ENCODE data around the gene PPP1R14B.

Gene PPP1R14B

DNA sequence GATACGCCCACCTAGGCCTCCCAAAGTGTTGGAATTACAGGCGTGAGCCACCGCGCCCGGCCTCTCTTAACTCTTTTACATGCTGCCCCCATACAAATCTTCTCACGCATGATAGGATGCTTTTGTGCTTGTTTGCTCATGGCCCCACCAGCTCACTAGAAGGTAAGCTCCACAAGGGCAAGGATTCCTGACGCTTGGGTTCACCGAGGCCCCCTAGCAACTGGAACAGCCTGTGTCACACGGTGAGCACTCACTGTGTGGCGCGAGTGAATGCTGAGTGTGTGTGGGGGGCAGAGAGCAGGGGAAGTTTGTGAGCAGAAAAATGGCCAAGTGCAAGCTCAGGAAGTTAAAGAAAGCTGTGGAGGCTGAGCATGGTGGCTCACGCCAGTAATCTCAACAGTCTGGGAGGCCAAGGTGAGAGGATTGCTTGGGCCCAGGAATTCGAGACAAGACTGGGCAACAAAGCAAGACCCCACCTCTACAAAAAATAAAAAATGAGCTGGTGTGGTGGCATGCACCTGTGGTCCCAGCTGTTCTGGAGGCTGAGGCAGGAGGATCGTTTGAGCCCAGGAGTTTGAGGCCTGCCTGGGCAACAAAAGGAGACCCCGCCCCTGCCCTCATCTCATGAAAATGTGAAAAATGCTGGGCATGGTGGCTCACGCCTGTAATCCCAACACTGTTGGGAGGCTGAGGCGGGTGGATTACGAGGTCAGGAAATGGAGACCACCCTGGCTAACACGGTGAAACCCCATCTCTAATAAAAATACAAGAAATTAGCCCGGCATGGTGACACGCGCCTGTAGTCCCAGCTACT is 35.4 kb upstream of the PPP1R14B start:
- no peak for FAIRE-seq

DNA sequence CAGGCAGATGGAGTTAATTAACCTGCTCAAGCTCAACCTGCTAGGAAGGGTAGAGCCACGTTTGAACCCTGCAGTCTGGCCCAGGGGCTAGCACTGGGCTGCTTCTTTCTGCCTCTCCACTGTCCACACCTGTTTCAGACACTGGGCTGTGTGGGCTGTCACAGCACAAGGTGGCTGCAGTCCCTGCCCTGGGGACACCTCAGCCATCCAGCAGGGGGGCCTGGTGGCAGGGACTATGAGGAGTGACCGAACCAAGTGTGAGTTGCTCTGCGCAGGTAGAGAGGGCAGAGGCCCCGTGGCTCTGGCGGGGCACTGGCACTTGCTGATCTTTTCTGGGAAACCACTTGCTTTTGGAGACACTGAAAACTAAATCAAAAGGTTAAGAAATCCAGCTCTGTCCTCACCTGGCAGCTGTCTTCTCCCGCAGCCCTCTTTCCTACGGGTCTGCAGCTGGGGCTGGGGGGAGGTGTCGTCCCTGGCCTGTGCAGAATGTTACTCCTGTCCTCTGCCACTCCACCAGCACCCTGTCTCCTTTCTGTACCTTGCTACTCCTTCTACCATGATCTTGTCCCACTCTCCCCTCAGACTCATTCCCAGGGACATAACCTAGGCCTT is 31.9 kb upstream of the PPP1R14B start:
- FAIRE-seq, result no peak

GRCh38 chr11:64276653-64277431 is 30.1 kb upstream of the PPP1R14B start:
- no peak for FAIRE-seq

DNA sequence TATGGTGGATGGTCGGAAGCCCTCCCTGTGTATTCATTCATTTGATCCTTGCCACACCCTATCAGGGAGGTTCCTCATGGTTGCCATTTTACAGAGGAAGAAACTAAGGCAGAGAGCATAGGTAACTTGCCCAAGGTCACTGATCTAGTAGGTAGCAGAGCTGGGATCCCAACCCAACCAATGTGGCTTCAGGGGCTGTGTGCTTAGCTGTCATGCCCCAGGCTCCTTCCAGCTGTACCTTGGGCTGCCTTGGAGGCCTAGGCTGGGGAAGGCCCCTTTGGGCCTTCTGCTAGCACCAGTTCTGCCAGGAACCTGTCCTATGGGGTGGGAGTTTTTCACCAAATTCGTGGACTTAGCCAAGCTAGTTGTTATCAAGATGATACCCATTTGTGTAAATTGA is 29.1 kb upstream of the PPP1R14B start:
- no peak for FAIRE-seq

DNA sequence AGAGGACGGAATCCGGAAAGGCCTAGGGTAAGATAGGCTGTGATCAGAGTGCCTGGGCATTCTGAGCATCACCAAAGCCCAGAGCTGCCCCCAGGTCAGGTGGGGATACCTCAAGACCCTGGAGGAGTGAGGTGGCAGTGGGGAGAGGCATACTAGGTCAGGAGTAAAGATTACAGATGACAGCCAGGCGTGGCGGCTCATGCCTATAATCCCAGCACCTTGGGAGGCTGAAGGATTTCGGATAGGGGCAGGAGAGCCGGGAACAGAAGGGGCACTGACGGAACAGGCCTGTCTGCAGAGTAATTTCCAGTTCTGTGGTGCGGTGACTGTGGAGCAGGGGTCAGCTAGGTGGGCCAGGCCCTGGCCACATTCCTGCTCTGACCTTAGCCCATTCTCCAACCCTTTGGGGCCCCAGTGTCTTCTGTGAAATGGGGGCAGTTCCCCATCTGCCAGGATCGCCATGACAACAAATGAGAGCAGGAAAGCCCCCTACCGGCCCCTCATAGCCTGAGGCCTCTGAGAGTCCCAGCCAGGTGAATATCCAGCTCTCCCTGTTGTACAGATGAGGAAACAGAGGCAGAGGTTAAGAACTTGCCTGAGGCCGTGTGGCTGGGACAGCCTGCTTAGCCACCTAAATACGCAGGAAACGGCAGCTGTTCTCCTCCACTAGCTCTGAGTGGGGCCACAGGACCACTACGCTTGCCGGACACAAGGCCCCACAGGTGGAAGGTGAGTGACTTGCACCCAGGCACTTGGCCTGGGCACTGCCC is 28.5 kb upstream of the PPP1R14B start:
- no peak for FAIRE-seq

DNA sequence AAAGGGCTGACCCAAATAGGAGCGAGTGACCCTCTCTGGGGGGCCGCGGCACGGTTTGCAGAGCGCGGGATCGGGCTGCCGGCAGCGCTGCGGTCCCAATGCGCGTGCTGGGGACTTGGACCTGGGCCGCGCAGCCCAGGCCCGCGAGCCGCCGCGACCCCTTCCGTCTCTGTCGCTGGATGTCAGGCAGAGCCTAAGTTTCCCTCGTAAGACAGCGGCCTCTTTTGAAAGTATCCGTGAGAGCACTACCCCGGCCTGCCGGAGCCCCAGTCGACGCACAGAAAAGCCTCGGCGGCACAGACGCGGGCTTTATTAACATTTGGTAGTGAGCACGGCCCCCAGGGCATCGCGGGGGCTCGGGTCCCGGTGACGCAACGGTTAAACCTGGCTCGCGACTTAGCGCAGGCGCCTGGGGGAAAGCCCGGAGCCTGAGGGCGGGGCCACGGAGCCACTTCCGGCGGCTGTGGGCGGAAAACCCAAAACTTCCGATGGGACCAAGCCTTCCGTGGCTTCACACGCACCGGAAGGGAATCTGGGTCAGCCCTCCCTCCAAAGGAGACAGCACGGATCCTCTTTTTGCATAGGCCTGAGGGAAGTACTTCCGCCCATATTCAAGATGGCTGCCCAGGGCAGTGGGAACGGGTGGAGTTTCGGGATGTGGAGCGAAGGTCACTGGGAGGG is 22.9 kb upstream of the PPP1R14B start:
- FAIRE-seq, result peak; percentile 98

DNA sequence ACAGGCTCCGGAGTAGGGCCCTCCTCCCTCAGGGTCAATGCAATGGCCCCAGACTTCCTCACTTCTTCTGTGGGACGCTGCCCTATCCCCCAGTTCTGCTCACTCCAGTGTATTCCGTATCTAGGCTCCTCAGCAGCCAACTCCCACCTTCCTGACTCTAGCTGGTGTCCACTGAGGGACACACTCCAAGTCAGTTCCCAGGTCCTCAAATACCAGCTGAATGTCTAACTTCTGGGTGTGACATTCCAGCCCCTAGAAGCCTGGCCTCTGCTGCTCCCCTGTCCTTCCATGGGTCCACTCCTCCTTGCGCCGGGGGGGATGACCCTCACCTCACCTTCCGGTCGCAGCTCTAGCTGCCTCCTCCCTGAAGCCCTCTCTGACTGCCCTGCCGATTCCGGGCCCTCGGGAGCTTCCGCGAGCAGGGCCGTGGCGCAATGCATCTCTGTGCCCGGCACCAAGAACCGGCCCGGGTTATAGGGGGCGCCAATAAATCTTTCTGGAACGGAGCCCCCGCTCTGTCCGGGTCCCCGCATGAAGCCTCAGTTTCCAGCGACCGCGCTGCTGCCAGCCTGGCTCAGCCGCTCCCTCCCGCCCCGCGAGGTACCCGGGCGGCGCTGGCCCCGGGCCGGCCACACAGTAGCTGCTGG is 22.3 kb upstream of the PPP1R14B start:
- no peak for FAIRE-seq

DNA sequence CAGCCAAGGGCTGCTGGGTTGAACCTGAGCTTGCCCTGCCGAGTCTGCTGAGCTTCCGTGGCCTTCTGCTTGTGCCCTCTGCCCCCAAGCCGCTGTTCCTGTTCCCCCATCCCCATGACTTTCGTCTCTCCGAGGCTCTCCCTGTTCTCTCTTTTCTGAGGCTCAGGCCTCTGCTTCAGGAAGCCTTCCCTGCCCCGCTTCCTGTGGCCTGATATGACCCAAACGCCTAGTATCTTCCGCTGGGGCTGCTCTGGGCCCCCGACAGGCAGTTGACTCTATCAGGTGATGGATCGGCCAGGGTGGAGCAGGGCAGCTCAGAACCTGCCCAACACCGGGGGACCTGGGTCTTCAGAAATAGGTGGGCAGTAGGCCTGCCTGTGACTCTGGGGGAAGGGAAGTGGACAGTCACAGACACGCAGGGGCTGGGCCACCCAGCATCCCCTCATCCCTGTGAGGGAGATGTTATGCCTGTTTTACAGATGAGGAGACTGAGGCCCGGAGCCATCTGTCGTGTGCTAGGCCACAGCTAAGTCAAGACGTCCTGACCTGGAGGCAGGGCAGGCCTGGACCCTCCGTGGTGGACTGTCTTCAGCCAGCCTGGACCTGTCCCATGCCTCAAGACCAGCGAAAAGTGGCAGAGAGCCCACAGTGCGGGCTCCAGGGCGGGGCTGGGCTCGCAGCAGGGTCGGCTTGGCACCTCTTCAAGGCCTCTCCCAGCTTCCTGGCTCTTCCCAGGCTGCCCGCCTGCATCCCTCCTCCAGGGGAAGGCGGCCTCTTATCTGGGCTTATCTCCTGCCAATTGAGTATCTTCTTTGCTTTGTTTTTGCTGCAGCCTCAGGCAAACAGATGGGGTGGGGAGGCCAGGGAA is 21.5 kb upstream of the PPP1R14B start:
- FAIRE-seq, result no peak

- no peak for FAIRE-seq
Observed at GRCh38 chr11:64267207-64267945, 20.6 kb upstream of the PPP1R14B start.

- no peak for FAIRE-seq
Observed at GRCh38 chr11:64266339-64266738, 19.6 kb upstream of the PPP1R14B start.

GRCh38 chr11:64265176-64266160 is 18.7 kb upstream of the PPP1R14B start:
- no peak for FAIRE-seq

- FAIRE-seq, result no peak
Observed at GRCh38 chr11:64264371-64264852, 17.7 kb upstream of the PPP1R14B start.

GRCh38 chr11:64263947-64264317 is 17.2 kb upstream of the PPP1R14B start:
- no peak for FAIRE-seq

- FAIRE-seq, result no peak
Observed at GRCh38 chr11:64263021-64263946, 16.5 kb upstream of the PPP1R14B start.

GRCh38 chr11:64262271-64263002 is 15.7 kb upstream of the PPP1R14B start:
- no peak for FAIRE-seq

DNA sequence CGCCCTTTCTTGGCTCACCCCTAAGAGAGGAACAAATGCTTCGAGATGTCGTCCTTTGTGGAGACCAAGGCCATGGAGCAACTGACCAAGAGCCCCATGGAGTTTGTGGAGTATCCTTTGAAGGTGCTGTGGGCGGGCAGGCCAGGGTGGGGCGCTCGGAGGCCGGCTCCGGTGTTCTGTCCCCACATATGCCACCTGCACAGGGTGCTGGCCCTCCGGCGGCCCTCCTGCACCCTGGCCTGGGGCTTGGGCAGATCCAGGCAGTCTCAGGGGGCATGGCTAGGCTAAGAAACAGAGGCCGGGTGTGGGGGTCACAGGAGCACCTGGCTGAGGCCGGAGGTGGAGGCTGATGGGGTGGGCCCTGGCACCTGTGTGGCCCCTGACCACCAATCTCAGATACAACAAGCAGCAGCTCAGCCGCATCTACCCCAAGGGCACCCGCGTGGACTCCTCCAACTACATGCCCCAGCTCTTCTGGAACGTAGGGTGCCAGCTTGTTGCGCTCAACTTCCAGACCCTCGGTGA is 14.9 kb upstream of the PPP1R14B start:
- no peak for FAIRE-seq
